GM23338 (cell line): ENCODE data around the gene TCF3. TPM values are rescaled to one million over a fixed set of nuclear protein-coding genes. Genes with fewer than 3 reads are reported as not detected.
A peak's percentile ranks its signal among the peaks of the same experiment; 100 is the strongest.

Source experiments
- ATAC-seq: fragments of 200-7000 bp; cut with Tn5 transposase; 3 replicates; pipeline ENCODE4 v1.9.1; 2020
- DNase-seq: peaks from one replicate; pipeline ENCODE4 v3.0.0-alpha.2; 2015; ENCODE audit warnings: low spot score
- H2AFZ ChIP-seq: fragments of 200-600 bp; sonication (generic); 2 replicates; pipeline ENCODE4 v1.8.0; 2016; ENCODE audit warnings: antibody characterized with exemption, mild to moderate bottlenecking, moderate library complexity
- H3F3A ChIP-seq: fragments of 200-600 bp; sonication (generic); replicated peaks from 2 replicates; pipeline ENCODE4 v1.8.0; 2017; ENCODE audit warnings: antibody characterized with exemption, mixed run types, low read depth
- H3K27ac ChIP-seq: fragments of 200-600 bp; sonication (generic); 2 replicates; pipeline ENCODE4 v1.6.1; 2016; ENCODE audit warnings: low read depth
- H3K27me3 ChIP-seq: fragments of 200-600 bp; sonication (generic); 2 replicates; pipeline ENCODE4 v1.8.0; 2016; ENCODE audit warnings: mild to moderate bottlenecking, mixed run types, moderate library complexity; ENCODE audit not compliant: insufficient read depth
- H3K36me3 ChIP-seq: fragments of 200-600 bp; sonication (generic); 2 replicates; pipeline ENCODE4 v1.8.0; 2016; ENCODE audit warnings: mild to moderate bottlenecking; ENCODE audit not compliant: insufficient read depth
- H3K4me1 ChIP-seq: fragments of 200-600 bp; sonication (generic); 2 replicates; pipeline ENCODE4 v1.8.0; 2016; ENCODE audit warnings: mild to moderate bottlenecking, moderate library complexity; ENCODE audit not compliant: insufficient read depth
- H3K4me2 ChIP-seq: fragments of 200-600 bp; sonication (generic); 2 replicates; pipeline ENCODE4 v1.7.1; 2017; ENCODE audit warnings: mixed run types
- H3K4me3 ChIP-seq: fragments of 200-600 bp; sonication (generic); 2 replicates; pipeline ENCODE4 v1.6.1; 2016; ENCODE audit warnings: mixed run types
- H3K79me2 ChIP-seq: fragments of 200-600 bp; sonication (generic); replicated peaks from 2 replicates; pipeline ENCODE4 v1.8.0; 2017; ENCODE audit warnings: mild to moderate bottlenecking; ENCODE audit not compliant: insufficient read depth
- H3K9me2 ChIP-seq: fragments of 200-600 bp; sonication (generic); 2 replicates; pipeline ENCODE4 v1.8.0; 2017; ENCODE audit not compliant: insufficient read depth
- H4K20me1 ChIP-seq: fragments of 200-600 bp; sonication (generic); replicated peaks from 2 replicates; pipeline ENCODE4 v1.8.0; 2017; ENCODE audit warnings: mild to moderate bottlenecking; ENCODE audit not compliant: insufficient read depth
- H3K27ac Mint-ChIP-seq: 2 replicates; pipeline ENCODE4 v1.8.0; 2020; ENCODE audit warnings: inconsistent platforms, mild to moderate bottlenecking, moderate library complexity, mixed read lengths
- H3K27me3 Mint-ChIP-seq: 3 replicates; pipeline ENCODE4 v1.8.0; 2022; ENCODE audit warnings: low read depth, mild to moderate bottlenecking, moderate library complexity, mixed read lengths, inconsistent platforms; ENCODE audit not compliant: insufficient read depth, poor library complexity
- H3K36me3 Mint-ChIP-seq: 3 replicates; pipeline ENCODE4 v1.8.0; 2021; ENCODE audit warnings: low read depth, mild to moderate bottlenecking, inconsistent platforms, moderate library complexity, mixed read lengths
- H3K4me1 Mint-ChIP-seq: 3 replicates; pipeline ENCODE4 v1.8.0; 2020; ENCODE audit warnings: mild to moderate bottlenecking, inconsistent platforms, mixed read lengths
- H3K4me3 Mint-ChIP-seq: 3 replicates; pipeline ENCODE4 v1.8.0; 2021; ENCODE audit warnings: moderate library complexity, mild to moderate bottlenecking, inconsistent platforms, mixed read lengths
- H3K9me3 Mint-ChIP-seq: 3 replicates; pipeline ENCODE4 v1.8.0; 2020; ENCODE audit warnings: moderate library complexity, mild to moderate bottlenecking, inconsistent platforms, mixed read lengths
- ETS1 ChIP-seq: IDR thresholded peaks from 2 replicates; pipeline ENCODE4 v1.6.1; 2016; ENCODE audit warnings: antibody characterized with exemption
- EZH2 ChIP-seq: fragments of 200-600 bp; sonication (generic); IDR thresholded peaks from one replicate; pipeline ENCODE4 v1.8.0; 2017; ENCODE audit warnings: antibody characterized with exemption, mild to moderate bottlenecking, low read depth; ENCODE audit not compliant: unreplicated experiment
- JUNB ChIP-seq: IDR thresholded peaks from one replicate; pipeline ENCODE4 v1.6.1; 2016; ENCODE audit warnings: antibody characterized with exemption; ENCODE audit not compliant: unreplicated experiment
- NANOG ChIP-seq: IDR thresholded peaks from 2 replicates; pipeline ENCODE4 v1.6.1; 2016; ENCODE audit warnings: antibody characterized with exemption, borderline replicate concordance
- POLR2AphosphoS5 ChIP-seq: IDR thresholded peaks from 2 replicates; pipeline ENCODE4 v1.6.1; 2016; ENCODE audit warnings: antibody characterized with exemption, low read depth
- REST ChIP-seq: IDR thresholded peaks from one replicate; pipeline ENCODE4 v1.6.1; 2018; ENCODE audit warnings: antibody characterized with exemption; ENCODE audit not compliant: unreplicated experiment
- STAT1 ChIP-seq: IDR thresholded peaks from one replicate; pipeline ENCODE4 v1.6.1; 2016; ENCODE audit warnings: antibody characterized with exemption; ENCODE audit not compliant: unreplicated experiment
- ZNF114 ChIP-seq: fragments of 250-450 bp; sonication (Bioruptor Pico); IDR thresholded peaks from 2 replicates; pipeline ENCODE4 v1.5.0; 2020; ENCODE audit warnings: mild to moderate bottlenecking, moderate library complexity
- ZNF331 ChIP-seq: fragments of 250-450 bp; sonication (Bioruptor Pico); IDR thresholded peaks from 2 replicates; pipeline ENCODE4 v1.5.0; 2020; ENCODE audit warnings: low read depth, mild to moderate bottlenecking, moderate library complexity
- polyA plus RNA-seq: library from polyadenylated mRNA; unstranded; fragments of >200 nt; fragmentation: Nextera tagmentation; extraction: Ambion mirVana; gene quantifications from 2 replicates; pipeline ENCODE4 v1.2.1, GENCODE V29; 2016
- total RNA-seq: library from RNA; depleted of rRNA; stranded (reverse); fragments of >200 nt; shearing (Covaris generic); gene quantifications from 2 replicates; pipeline ENCODE4 v1.2.3, GENCODE V29; 2014
- TF ChIP-seq, protein P1 (sequence below), 2 experiments: fragments of 200-600 bp in 1 of 2; sonication (generic) in 1 of 2; conservative IDR thresholded peaks; 2 replicates each; pipeline versions ENCODE4 v1.5.1 to v1.6.1; 2016 to 2017; ENCODE audit warnings: antibody characterized with exemption in 2 of 2, low read depth in 2 of 2, mild to moderate bottlenecking in 2 of 2, moderate library complexity in 1 of 2
- TF ChIP-seq, protein P2 (sequence below): fragments of 250-450 bp; sonication (Bioruptor Pico); IDR thresholded peaks from 2 replicates; pipeline ENCODE4 v1.5.0; 2020; ENCODE audit warnings: mild to moderate bottlenecking, moderate library complexity

The TCF3 gene
- total and polyA plus RNA-seq, 2 experiments from 2014 or later = 166 to 383 TPM

GRCh38 chr19:1672038-1672768 lies 19.8 kb upstream of the TCF3 start:
- peaks cover 99% of the 10 kb centered on the region for H3K27me3 ChIP-seq
- peaks cover 13% of the 10 kb centered on the region; the same call in 1 of the 2 replicates for H3K4me1 ChIP-seq
- H3F3A ChIP-seq = 0 out of 2 replicates have a peak, but pooled peaks cover 4% of the 10 kb centered on the region
- H3K79me2 ChIP-seq = no peaks in the 10 kb centered on the region
- Mint-ChIP-seq H3K27ac (no peak overlapping the region), H3K9me3 (no peaks in the 10 kb centered on the region; the same call in 2 of the 3 replicates), H3K4me3 (no peak overlapping the region), H3K27me3 (peaks cover 76% of the 10 kb centered on the region), H3K4me1 (peaks cover 9% of the 10 kb centered on the region), H3K36me3 (no peaks in the 10 kb centered on the region; the same call in 2 of the 3 replicates)
- peak overlapping the region; percentile 51 for H3K4me3 ChIP-seq
- peak overlapping the region; percentile 78 for H3K4me2 ChIP-seq
- TF ChIP-seq STAT1 (no peak), ZNF331 (CRISPR knock-in tag) (no peak), ETS1 (no peak), EZH2 (peak; percentile 22), NANOG (no peak), REST (no peak), ZNF114 (no peak), POLR2AphosphoS5 (no peak), JUNB (no peak)
- TF ChIP-seq, protein P1, sequence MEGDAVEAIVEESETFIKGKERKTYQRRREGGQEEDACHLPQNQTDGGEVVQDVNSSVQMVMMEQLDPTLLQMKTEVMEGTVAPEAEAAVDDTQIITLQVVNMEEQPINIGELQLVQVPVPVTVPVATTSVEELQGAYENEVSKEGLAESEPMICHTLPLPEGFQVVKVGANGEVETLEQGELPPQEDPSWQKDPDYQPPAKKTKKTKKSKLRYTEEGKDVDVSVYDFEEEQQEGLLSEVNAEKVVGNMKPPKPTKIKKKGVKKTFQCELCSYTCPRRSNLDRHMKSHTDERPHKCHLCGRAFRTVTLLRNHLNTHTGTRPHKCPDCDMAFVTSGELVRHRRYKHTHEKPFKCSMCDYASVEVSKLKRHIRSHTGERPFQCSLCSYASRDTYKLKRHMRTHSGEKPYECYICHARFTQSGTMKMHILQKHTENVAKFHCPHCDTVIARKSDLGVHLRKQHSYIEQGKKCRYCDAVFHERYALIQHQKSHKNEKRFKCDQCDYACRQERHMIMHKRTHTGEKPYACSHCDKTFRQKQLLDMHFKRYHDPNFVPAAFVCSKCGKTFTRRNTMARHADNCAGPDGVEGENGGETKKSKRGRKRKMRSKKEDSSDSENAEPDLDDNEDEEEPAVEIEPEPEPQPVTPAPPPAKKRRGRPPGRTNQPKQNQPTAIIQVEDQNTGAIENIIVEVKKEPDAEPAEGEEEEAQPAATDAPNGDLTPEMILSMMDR (conservative IDR thresholded peaks at IDR 0.05; ENCODE audit: low read depth in 2 of 2) = peak; percentile 72 to 76
- TF ChIP-seq, protein P2, sequence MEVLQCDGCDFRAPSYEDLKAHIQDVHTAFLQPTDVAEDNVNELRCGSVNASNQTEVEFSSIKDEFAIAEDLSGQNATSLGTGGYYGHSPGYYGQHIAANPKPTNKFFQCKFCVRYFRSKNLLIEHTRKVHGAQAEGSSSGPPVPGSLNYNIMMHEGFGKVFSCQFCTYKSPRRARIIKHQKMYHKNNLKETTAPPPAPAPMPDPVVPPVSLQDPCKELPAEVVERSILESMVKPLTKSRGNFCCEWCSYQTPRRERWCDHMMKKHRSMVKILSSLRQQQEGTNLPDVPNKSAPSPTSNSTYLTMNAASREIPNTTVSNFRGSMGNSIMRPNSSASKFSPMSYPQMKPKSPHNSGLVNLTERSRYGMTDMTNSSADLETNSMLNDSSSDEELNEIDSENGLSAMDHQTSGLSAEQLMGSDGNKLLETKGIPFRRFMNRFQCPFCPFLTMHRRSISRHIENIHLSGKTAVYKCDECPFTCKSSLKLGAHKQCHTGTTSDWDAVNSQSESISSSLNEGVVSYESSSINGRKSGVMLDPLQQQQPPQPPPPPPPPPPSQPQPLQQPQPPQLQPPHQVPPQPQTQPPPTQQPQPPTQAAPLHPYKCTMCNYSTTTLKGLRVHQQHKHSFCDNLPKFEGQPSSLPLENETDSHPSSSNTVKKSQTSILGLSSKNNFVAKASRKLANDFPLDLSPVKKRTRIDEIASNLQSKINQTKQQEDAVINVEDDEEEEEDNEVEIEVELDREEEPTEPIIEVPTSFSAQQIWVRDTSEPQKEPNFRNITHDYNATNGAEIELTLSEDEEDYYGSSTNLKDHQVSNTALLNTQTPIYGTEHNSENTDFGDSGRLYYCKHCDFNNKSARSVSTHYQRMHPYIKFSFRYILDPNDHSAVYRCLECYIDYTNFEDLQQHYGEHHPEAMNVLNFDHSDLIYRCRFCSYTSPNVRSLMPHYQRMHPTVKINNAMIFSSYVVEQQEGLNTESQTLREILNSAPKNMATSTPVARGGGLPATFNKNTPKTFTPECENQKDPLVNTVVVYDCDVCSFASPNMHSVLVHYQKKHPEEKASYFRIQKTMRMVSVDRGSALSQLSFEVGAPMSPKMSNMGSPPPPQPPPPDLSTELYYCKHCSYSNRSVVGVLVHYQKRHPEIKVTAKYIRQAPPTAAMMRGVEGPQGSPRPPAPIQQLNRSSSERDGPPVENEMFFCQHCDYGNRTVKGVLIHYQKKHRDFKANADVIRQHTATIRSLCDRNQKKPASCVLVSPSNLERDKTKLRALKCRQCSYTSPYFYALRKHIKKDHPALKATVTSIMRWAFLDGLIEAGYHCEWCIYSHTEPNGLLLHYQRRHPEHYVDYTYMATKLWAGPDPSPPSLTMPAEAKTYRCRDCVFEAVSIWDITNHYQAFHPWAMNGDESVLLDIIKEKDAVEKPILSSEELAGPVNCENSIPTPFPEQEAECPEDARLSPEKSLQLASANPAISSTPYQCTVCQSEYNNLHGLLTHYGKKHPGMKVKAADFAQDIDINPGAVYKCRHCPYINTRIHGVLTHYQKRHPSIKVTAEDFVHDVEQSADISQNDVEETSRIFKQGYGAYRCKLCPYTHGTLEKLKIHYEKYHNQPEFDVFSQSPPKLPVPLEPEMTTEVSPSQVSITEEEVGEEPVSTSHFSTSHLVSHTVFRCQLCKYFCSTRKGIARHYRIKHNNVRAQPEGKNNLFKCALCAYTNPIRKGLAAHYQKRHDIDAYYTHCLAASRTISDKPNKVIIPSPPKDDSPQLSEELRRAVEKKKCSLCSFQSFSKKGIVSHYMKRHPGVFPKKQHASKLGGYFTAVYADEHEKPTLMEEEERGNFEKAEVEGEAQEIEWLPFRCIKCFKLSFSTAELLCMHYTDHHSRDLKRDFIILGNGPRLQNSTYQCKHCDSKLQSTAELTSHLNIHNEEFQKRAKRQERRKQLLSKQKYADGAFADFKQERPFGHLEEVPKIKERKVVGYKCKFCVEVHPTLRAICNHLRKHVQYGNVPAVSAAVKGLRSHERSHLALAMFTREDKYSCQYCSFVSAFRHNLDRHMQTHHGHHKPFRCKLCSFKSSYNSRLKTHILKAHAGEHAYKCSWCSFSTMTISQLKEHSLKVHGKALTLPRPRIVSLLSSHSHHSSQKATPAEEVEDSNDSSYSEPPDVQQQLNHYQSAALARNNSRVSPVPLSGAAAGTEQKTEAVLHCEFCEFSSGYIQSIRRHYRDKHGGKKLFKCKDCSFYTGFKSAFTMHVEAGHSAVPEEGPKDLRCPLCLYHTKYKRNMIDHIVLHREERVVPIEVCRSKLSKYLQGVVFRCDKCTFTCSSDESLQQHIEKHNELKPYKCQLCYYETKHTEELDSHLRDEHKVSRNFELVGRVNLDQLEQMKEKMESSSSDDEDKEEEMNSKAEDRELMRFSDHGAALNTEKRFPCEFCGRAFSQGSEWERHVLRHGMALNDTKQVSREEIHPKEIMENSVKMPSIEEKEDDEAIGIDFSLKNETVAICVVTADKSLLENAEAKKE (CRISPR knock-in tag) = no peak
- DNase-seq = peak; percentile 52
- no peaks in the 10 kb centered on the region for H3K9me2 ChIP-seq
- ATAC-seq = peak; percentile 35
- no peak overlapping the region for H2AFZ ChIP-seq
- no peak overlapping the region for H3K27ac ChIP-seq
- H4K20me1 ChIP-seq = no peaks in the 10 kb centered on the region; the same call in 1 of the 2 replicates
- no peaks in the 10 kb centered on the region for H3K36me3 ChIP-seq
